Activated CD4-positive, alpha-beta T cell treated with anti-CD3 and anti-CD28 coated beads, Interleukin-2, amount 10 ng/mL, durations not matched to agents 7 days and 5 days (primary cell): ENCODE data around the gene PRDM8. TPM values are rescaled to one million over a fixed set of nuclear protein-coding genes. Genes with fewer than 3 reads are reported as not detected.
"Not testable (repeated sequence)": the region's sequence is repeated elsewhere in the genome, so short reads cannot be mapped to it uniquely, and the experiment has no call there.

ENCODE experiments used
- CTCF ChIA-PET: fragments of 350-600 bp; sonication (Branson Sonifier 250); formaldehyde crosslinking; loops from one replicate; lab custom pipeline; 2021; ENCODE audit warnings: antibody characterized with exemption; lab: Charles Lee
- POLR2A ChIA-PET: fragments of 350-600 bp; sonication (Branson Sonifier 250); formaldehyde crosslinking; loops from one replicate; lab custom pipeline; 2021; ENCODE audit warnings: antibody characterized with exemption; lab: Charles Lee
- DNase-seq: peaks from one replicate; pipeline ENCODE4 v3.0.0-alpha.2; 2020
- H3K27ac Mint-ChIP-seq: one replicate; pipeline ENCODE4 v1.8.0; 2021; ENCODE audit warnings: mild to moderate bottlenecking, moderate library complexity, mixed read lengths
- H3K27me3 Mint-ChIP-seq: one replicate; pipeline ENCODE4 v1.8.0; 2021; ENCODE audit warnings: mixed read lengths
- H3K36me3 Mint-ChIP-seq: one replicate; pipeline ENCODE4 v1.8.0; 2021; ENCODE audit warnings: low read depth, mixed read lengths
- H3K4me1 Mint-ChIP-seq: one replicate; pipeline ENCODE4 v1.8.0; 2021; ENCODE audit warnings: mixed read lengths
- H3K4me3 Mint-ChIP-seq: one replicate; pipeline ENCODE4 v1.8.0; 2021; ENCODE audit warnings: mild to moderate bottlenecking, moderate library complexity, mixed read lengths
- H3K9me3 Mint-ChIP-seq: one replicate; pipeline ENCODE4 v1.8.0; 2021; ENCODE audit warnings: mixed read lengths
- total RNA-seq, 2 experiments: library from RNA; stranded (reverse); gene quantifications; one replicate each; pipeline ENCODE4 v1.2.3, GENCODE V29; 2021

The PRDM8 gene
- total RNA-seq, 2 experiments from 2014 or later, result 4.8 to 5.2 TPM

- no peak for DNase-seq
- Mint-ChIP-seq H3K36me3 (no peaks in the 10 kb centered on the region), H3K9me3 (no peaks in the 10 kb centered on the region), H3K4me1 (no peaks in the 10 kb centered on the region), H3K27me3 (peaks cover 7% of the 10 kb centered on the region), H3K4me3 (no peak overlapping the region), H3K27ac (no peak overlapping the region)
- POLR2A ChIA-PET, result no interaction called here
- CTCF ChIA-PET, result no interaction called here
These were observed 43.7 kb downstream of the PRDM8 start for GRCh38 chr4:80240976-80241375.

- H3K4me3 Mint-ChIP-seq, result no peak overlapping the region
- H3K27ac Mint-ChIP-seq, result no peak overlapping the region
- H3K36me3 Mint-ChIP-seq, result no peaks in the 10 kb centered on the region
- POLR2A ChIA-PET, result no interaction called here
- H3K9me3 Mint-ChIP-seq, result no peaks in the 10 kb centered on the region
- no peak for DNase-seq
- peaks cover 8% of the 10 kb centered on the region for H3K27me3 Mint-ChIP-seq
- CTCF ChIA-PET, result no interaction called here
- no peaks in the 10 kb centered on the region for H3K4me1 Mint-ChIP-seq
These were observed 46.1 kb downstream of the PRDM8 start for GRCh38 chr4:80243274-80244018.

- peaks cover 11% of the 10 kb centered on the region for H3K27me3 Mint-ChIP-seq
These were observed 50.2 kb downstream of the PRDM8 start for GRCh38 chr4:80247484-80247883.

GRCh38 chr4:80249144-80249543 lies 51.8 kb downstream of the PRDM8 start:
- H3K36me3 Mint-ChIP-seq, result no peaks in the 10 kb centered on the region
- ChIA-PET POLR2A (no interaction called here), CTCF (no interaction called here)
- no peaks in the 10 kb centered on the region for H3K4me1 Mint-ChIP-seq
- no peak overlapping the region for H3K4me3 Mint-ChIP-seq
- peaks cover 7% of the 10 kb centered on the region for H3K27me3 Mint-ChIP-seq
- no peak overlapping the region for H3K27ac Mint-ChIP-seq
- DNase-seq, result no peak
- H3K9me3 Mint-ChIP-seq, result no peaks in the 10 kb centered on the region

More at GRCh38 chr4:80247484-80247883, 50.2 kb downstream of the PRDM8 start:
- H3K27ac Mint-ChIP-seq, H3K36me3 Mint-ChIP-seq, CTCF ChIA-PET, H3K4me3 Mint-ChIP-seq, DNase-seq, H3K9me3 Mint-ChIP-seq, H3K4me1 Mint-ChIP-seq, POLR2A ChIA-PET: not testable (repeated sequence)

- ChIA-PET CTCF (no interaction called here), POLR2A (no interaction called here)
- no peaks in the 10 kb centered on the region for H3K4me1 Mint-ChIP-seq
- H3K27ac Mint-ChIP-seq, result no peak overlapping the region
- no peak overlapping the region for H3K4me3 Mint-ChIP-seq
- DNase-seq, result no peak
- peaks cover 20% of the 10 kb centered on the region for H3K27me3 Mint-ChIP-seq
- H3K36me3 Mint-ChIP-seq, result no peaks in the 10 kb centered on the region
- H3K9me3 Mint-ChIP-seq, result no peaks in the 10 kb centered on the region
These were observed 55.1 kb downstream of the PRDM8 start for GRCh38 chr4:80252427-80252826.

GRCh38 chr4:80252953-80253352 lies 55.6 kb downstream of the PRDM8 start:
- ChIA-PET POLR2A (no interaction called here), CTCF (no interaction called here)
- Mint-ChIP-seq H3K9me3 (no peaks in the 10 kb centered on the region), H3K4me1 (no peaks in the 10 kb centered on the region), H3K27me3 (peaks cover 23% of the 10 kb centered on the region), H3K27ac (no peak overlapping the region), H3K4me3 (no peak overlapping the region), H3K36me3 (no peaks in the 10 kb centered on the region)
- no peak for DNase-seq

GRCh38 chr4:80253510-80253909 lies 56.2 kb downstream of the PRDM8 start:
- CTCF ChIA-PET, result no interaction called here
- no peaks in the 10 kb centered on the region for H3K4me1 Mint-ChIP-seq
- POLR2A ChIA-PET, result no interaction called here
- no peaks in the 10 kb centered on the region for H3K36me3 Mint-ChIP-seq
- peaks cover 24% of the 10 kb centered on the region for H3K27me3 Mint-ChIP-seq
- H3K9me3 Mint-ChIP-seq, result no peaks in the 10 kb centered on the region
- no peak overlapping the region for H3K4me3 Mint-ChIP-seq
- no peak for DNase-seq
- H3K27ac Mint-ChIP-seq, result no peak overlapping the region

Other genes starting within 250 kb of the PRDM8 start
- gene ANTXR2, start 124.3 kb upstream of the PRDM8 start, total RNA-seq, result 10 to 100 TPM; 27.3 to 30.0 TPM
- not detected for gene FGF5, start 69.2 kb downstream of the PRDM8 start, total RNA-seq
- gene CFAP299, start 138.2 kb downstream of the PRDM8 start, total RNA-seq, result not detected